Spinal cord (tissue), 10 donors: ENCODE results near the gene BRMS1L. TPM values are rescaled to one million over a fixed set of nuclear protein-coding genes. Genes with fewer than 3 reads are reported as not detected.

Experiments used
- DNase-seq, 6 donors: peaks; one replicate each; pipeline versions ENCODE4 v3.0.0 to v3.0.0-alpha.2; 2013 to 2015; ENCODE audit warnings: low spot score in 6 of 6, low read depth in 4 of 6
- H3K27ac ChIP-seq: one replicate; pipeline ENCODE4 v1.5.1; 2013; ENCODE audit warnings: low read depth, low read length, control low read depth
- H3K27me3 ChIP-seq: one replicate; pipeline ENCODE4 v1.6.1; 2013; ENCODE audit warnings: low read length; ENCODE audit not compliant: control insufficient read depth, insufficient read depth
- H3K36me3 ChIP-seq: one replicate; pipeline ENCODE4 v1.6.1; 2013; ENCODE audit warnings: low read length; ENCODE audit not compliant: control insufficient read depth, insufficient read depth
- H3K4me1 ChIP-seq: one replicate; pipeline ENCODE4 v1.6.1; 2013; ENCODE audit warnings: low read length; ENCODE audit not compliant: control insufficient read depth, insufficient read depth
- H3K4me3 ChIP-seq: one replicate; pipeline ENCODE4 v1.5.1; 2013; ENCODE audit warnings: low read depth, low read length, control low read depth
- H3K9me3 ChIP-seq: one replicate; pipeline ENCODE4 v1.6.1; 2013; ENCODE audit warnings: low read length; ENCODE audit not compliant: control insufficient read depth, insufficient read depth
- WGBS: methylation state at CpG from one replicate; pipeline ENCODE4 v1.1.5; 2013; ENCODE audit warnings: missing lambda C conversion rate; ENCODE audit not compliant: insufficient coverage; 5-methylcytosine and 5-hydroxymethylcytosine counted together
- polyA plus RNA-seq, 2 donors: library from polyadenylated mRNA; unstranded; fragments of 120-200 nt; gene quantifications; one replicate each; pipeline ENCODE4 v1.2.1, GENCODE V29; 2013; ENCODE audit not compliant: insufficient read length in 2 of 2
- total RNA-seq, 2 donors: library from RNA; depleted of rRNA in 1 of 2; stranded (reverse); fragments of 120-200 nt in 1 of 2; fragments of >200 nt in 1 of 2; gene quantifications; one replicate each; pipeline versions ENCODE4 v1.2.3 to v1.2.4, GENCODE V29; 2013 to 2014
- donor health status: healthy.

The BRMS1L gene
- total and polyA plus RNA-seq, 4 donors, result 9.8 to 25.9 (median 22.0) TPM

DNA sequence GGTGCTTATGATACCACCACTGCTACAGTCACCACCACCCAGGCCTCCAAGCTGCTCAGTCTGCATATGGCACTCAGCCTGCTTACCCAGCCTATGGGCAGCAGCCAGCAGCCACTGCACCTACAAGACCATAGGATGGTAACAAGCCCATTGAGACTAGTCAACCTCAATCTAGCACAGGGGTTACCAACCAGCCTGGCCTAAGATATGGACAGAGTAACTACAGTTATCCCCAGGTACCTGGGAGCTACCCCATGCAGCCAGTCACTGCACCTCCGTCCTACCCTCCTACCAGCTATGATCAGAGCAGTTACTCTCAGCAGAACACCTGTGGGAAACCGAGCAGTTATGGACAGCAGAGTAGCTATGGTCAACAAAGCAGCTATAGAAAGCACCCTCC lies 55.1 kb downstream of the BRMS1L start:
- WGBS, result 90% methylated on average over 2 of the region's 2 CpGs
- H3K27ac ChIP-seq, result no peak overlapping the region
- no peak for DNase-seq
- no peaks in the 10 kb centered on the region for H3K4me1 ChIP-seq
- H3K27me3 ChIP-seq, result no peaks in the 10 kb centered on the region
- no peak overlapping the region for H3K4me3 ChIP-seq
- H3K36me3 ChIP-seq, result no peaks in the 10 kb centered on the region
- H3K9me3 ChIP-seq, result no peaks in the 10 kb centered on the region

DNA sequence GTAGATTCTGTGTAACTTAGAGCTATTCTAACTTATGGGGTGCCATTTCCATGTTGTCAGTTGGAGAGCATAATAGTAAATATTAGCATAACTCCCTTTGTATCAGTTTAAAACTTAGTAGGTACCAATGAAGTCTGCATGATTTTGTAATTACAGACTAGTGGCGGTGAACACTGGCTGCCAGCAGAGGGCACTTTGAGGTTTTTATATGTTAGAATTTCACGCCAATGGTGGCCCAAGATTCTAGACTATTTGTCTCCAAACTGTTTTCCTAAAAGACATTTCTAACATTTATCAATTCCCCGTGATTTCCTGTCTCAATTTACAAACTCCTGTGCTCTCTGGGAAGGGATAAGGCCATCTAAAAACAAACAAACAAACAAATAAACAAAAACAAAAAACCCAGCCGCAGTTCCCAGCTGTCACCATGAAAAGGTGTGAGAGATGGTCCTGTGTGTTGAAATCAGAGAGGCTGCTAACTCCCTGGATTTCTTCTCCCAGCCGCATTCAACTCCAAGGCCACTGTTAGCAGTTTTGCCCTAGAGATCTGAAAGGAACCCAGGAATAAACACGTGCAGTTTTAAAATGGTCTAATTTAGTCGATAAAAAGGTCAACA lies 57.6 kb downstream of the BRMS1L start:
- Histone ChIP-seq H3K9me3 (no peaks in the 10 kb centered on the region), H3K36me3 (no peaks in the 10 kb centered on the region), H3K4me3 (no peak overlapping the region), H3K4me1 (no peaks in the 10 kb centered on the region), H3K27me3 (no peaks in the 10 kb centered on the region), H3K27ac (no peak overlapping the region)
- WGBS, result 71% methylated on average over 2 of the region's 7 CpGs
- DNase-seq, result peak in 4 of 6 donors; percentile 20 to 87 (median 52)

DNA sequence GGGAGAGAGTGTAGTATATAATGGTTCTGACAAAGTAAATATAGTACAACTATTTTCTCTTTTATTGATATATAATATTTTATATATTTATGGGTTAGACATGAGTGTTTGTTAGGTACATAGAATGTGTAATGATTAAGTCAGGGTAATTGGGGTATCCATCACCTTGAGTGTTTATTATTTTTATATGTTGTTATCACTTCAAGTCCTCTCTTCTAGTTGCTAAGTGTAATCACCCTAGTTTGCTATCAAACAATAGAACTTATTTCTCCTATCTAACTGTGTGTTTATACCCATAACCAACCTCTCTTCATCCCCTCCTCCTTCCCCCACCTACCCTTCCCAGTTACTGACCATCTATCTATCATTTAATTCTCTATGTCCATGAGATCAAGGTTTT lies 64.2 kb downstream of the BRMS1L start:
- Histone ChIP-seq H3K4me1 (no peaks in the 10 kb centered on the region), H3K36me3 (no peaks in the 10 kb centered on the region)

DNA sequence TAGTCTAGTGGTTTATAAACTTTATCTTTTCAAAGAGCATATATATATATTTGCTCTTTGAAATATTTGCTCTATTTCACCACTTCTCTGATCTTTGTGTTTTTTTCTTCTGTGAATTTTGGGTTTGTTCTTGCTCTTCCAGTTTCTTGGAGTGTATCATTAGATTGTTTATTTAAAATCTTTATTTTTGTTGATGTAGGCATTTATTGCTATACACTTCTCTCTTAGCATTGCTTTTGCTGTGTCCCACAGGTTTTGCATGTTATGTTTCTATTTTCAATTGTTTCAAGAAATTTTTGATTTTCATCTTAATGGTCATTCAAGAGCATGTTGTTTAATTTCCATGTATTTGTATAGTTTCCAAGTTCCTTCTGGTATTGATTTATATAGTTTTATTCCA lies 69.1 kb downstream of the BRMS1L start:
- peaks cover 7% of the 10 kb centered on the region for H3K4me1 ChIP-seq
- no peaks in the 10 kb centered on the region for H3K27me3 ChIP-seq
- DNase-seq, result no peak
- no peak overlapping the region for H3K4me3 ChIP-seq
- no peaks in the 10 kb centered on the region for H3K36me3 ChIP-seq
- H3K27ac ChIP-seq, result no peak overlapping the region
- H3K9me3 ChIP-seq, result no peaks in the 10 kb centered on the region

More for the DNA sequence above, 64.2 kb downstream of the BRMS1L start:
- Histone ChIP-seq H3K27ac (no peak overlapping the region), H3K4me3 (no peak overlapping the region), H3K27me3 (no peaks in the 10 kb centered on the region), H3K9me3 (no peaks in the 10 kb centered on the region)
- DNase-seq, result no peak

DNA sequence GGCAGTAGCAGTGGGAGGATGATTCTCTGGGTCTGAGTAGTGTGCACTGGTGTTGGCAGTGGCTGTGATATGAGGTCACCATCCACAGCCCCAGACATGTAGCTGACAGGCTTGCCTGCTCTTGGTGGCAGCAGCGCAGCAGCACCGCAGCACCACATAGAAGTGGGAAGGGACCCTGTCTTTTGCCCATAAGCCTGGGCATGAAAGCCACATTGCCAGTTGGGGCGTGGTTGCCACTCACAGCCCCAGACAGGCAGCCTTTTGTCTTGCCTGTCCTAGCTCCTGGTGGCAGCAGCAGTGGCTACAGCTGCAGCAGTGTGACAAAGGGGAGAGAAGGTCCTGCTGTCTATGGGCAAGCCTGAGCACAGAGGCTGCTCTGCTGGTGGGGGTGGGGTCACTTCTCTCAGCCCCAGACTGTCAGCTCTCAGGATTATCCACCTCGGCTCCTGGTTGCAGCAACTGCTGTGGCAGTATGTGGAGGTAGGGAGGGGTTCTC lies 71.5 kb downstream of the BRMS1L start:
- no peaks in the 10 kb centered on the region for H3K27me3 ChIP-seq
- DNase-seq, result peak in 2 of 6 donors; percentile 47 to 71

DNA sequence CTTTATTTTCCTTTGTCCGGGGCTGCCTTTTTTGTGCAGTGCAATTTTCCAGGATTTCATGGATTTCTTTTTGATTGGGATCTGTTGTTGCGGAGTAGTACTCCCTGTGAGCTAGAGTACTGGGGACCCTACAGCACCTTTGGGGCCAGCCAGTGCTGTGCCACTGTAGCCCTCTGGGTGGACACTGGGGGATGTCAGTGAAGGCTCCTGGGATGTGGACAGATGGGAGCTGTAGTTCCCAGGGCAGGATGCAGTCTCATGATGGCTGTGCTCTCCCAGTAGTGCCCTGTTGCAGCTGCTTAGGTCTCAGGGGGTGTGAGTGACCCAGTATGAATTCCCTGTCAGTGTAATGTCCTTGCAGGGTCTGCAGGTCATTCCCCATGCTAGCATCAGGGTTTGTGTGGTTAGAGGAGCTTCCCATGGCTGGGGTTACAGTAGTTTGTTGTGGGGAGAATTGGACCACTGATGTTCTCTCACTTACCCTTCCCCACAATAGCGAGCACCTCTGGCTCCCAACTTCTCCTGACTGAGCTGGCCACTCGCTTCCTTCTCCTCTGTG lies 72.2 kb downstream of the BRMS1L start:
- peak in 1 of 6 donors; percentile 17 for DNase-seq
- Histone ChIP-seq H3K4me3 (no peak overlapping the region), H3K27ac (peak overlapping the region; percentile 49), H3K9me3 (no peaks in the 10 kb centered on the region), H3K36me3 (no peaks in the 10 kb centered on the region), H3K4me1 (peaks cover 7% of the 10 kb centered on the region), H3K27me3 (no peaks in the 10 kb centered on the region)
- 93% methylated on average over 3 of the region's 4 CpGs for WGBS

More for the DNA sequence above, 71.5 kb downstream of the BRMS1L start:
- 54% methylated on average over 3 of the region's 4 CpGs for WGBS
- Histone ChIP-seq H3K9me3 (no peaks in the 10 kb centered on the region), H3K4me1 (peaks cover 7% of the 10 kb centered on the region), H3K27ac (peak overlapping the region; percentile 49), H3K36me3 (no peaks in the 10 kb centered on the region), H3K4me3 (no peak overlapping the region)

DNA sequence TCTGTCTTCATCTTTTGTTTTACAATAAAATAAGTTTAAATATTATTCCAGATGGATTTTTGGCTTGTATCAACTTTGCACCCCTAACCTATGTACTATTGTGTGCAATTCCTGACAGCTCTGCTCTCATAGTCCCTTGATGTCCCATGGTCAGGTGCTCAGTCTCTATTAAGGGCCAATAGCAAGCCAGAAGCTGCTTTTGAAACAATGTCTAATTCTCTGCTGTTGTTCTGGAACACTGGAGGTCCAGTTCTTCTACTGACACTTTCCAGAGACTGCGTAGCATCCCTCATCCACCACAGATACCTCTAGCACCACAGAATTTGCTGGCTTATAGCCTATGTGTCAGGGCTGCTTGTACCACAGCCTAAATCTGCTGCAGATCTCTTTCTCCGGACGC lies 74.6 kb downstream of the BRMS1L start:
- 100% methylated on average over 1 of the region's 3 CpGs for WGBS
- Histone ChIP-seq H3K27me3 (no peaks in the 10 kb centered on the region), H3K36me3 (no peaks in the 10 kb centered on the region), H3K9me3 (no peaks in the 10 kb centered on the region), H3K4me1 (peaks cover 7% of the 10 kb centered on the region), H3K27ac (no peak overlapping the region), H3K4me3 (no peak overlapping the region)
- no peak for DNase-seq

DNA sequence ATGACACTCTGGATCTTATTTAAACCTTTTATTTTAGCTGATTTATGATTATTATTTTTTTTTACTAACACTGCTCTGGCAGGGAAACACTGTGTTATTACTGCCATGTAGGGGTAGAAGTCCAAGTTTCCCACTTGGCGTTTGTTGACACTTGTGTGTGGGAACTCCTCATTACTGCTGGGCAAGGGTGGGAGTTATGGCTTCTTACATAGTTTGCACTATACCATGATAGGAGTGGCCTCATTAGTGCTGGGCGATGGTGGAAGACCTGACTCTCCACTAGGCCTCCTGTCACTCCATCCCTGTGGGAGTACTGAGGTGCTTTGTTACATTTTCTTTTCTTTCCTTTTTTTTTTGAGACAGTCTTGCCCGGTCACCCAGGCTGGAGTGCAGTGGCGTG lies 83.5 kb downstream of the BRMS1L start:
- 96% methylated on average over 3 of the region's 4 CpGs for WGBS
- no peaks in the 10 kb centered on the region for H3K36me3 ChIP-seq
- H3K27me3 ChIP-seq, result no peaks in the 10 kb centered on the region
- H3K4me3 ChIP-seq, result no peak overlapping the region
- H3K4me1 ChIP-seq, result no peaks in the 10 kb centered on the region
- H3K9me3 ChIP-seq, result no peaks in the 10 kb centered on the region
- no peak for DNase-seq
- H3K27ac ChIP-seq, result no peak overlapping the region

DNA sequence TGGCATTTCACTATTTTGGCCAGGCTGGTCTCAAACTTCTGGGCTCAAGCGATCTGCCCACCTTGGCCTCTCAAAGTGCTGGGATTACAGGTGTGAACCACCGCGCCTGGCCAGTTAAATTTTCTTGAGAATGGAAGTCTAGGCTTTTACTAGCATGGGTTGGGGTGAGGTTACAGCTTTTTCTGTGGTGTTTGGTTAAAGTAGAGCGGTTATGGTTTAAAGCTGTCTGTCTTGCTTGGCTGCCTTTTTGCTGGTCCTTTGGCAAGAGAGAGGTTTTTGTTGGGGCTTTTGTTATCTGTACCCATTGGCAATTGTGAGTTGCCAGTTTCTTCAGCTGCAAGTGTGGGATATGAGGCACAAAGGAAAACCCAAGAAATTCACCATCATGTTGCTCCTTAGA lies 84.1 kb downstream of the BRMS1L start:
- WGBS, result 96% methylated on average over 4 of the region's 4 CpGs
- no peak overlapping the region for H3K4me3 ChIP-seq
- H3K27ac ChIP-seq, result no peak overlapping the region
- no peaks in the 10 kb centered on the region for H3K36me3 ChIP-seq
- H3K9me3 ChIP-seq, result no peaks in the 10 kb centered on the region
- H3K27me3 ChIP-seq, result no peaks in the 10 kb centered on the region
- H3K4me1 ChIP-seq, result no peaks in the 10 kb centered on the region
- no peak for DNase-seq

DNA sequence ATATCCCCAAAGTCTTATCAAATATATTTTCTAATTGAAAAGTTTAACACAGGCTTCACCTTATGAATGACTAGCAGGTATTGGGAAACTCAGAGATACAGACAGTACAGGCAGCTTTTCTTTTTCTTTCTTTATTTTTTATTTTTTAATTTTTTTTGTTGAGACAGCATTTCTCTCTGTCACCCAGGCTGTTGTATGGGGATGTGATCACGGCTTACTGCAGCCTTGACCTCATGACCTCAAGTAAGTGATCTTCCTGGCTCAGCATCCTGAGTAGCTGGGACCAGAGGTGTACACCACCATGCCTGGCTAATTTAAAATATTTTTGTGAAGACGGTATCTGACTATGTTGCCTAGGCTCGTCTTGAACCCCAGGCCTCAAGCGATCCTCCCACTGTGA lies 85.0 kb downstream of the BRMS1L start:
- Histone ChIP-seq H3K27me3 (no peaks in the 10 kb centered on the region), H3K9me3 (no peaks in the 10 kb centered on the region), H3K27ac (no peak overlapping the region), H3K4me3 (no peak overlapping the region), H3K36me3 (no peaks in the 10 kb centered on the region), H3K4me1 (no peaks in the 10 kb centered on the region)
- DNase-seq, result no peak
- 90% methylated on average over 4 of the region's 4 CpGs for WGBS
